Kidney tubule cell (primary cell): ENCODE results near the gene DLEC1.

Experiments used
- DNase-seq: peaks from one replicate; pipeline ENCODE4 v3.0.0-alpha.2; 2018; ENCODE audit warnings: low spot score

DLEC1 gene

DNA sequence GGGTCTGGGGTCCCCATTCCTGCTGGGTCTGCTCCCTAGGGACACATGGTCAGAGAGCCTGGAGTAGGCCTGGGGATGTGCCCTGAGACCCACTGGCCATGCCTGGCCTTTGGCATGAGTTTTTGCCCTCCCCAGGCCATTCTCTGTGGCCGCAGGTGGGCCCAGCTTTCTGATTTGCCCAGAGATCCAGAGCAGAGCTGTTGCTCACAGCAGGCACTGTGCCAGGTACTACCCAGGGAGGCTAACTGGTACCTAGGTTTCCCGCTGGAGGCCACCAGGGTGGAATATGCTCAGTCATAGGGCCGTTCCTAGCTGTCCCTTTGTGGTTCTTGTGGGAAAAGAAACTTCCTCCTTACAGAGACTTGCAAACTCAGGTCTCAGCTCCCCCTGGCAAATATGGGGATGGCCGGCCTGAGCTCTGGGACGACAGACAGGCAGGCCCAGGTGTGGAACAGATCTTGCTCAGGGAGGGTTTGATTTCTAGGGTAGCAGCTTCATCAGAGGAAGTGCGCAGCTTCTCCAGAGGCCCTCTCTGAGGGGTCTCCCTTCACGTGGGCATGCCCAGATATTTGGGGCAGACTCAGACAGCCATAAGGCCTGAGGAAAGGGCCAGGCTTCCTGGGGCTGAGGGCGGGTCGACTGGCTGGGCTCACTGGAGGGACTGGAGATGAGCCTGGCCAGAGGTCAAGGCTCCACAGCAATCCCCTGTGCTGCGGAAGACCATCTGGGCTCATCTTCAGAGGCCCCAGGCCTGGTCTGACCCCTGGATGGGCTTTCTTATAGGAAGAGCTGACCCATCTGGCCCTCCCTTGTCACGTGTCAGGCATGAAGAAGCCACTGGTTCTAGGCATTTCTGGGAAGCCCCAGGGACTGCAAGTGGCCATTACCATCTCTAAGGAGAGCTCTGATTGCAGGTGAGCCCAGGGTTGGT is 69.9 kb downstream of the DLEC1 start:
- DNase-seq, result no peak

DNA sequence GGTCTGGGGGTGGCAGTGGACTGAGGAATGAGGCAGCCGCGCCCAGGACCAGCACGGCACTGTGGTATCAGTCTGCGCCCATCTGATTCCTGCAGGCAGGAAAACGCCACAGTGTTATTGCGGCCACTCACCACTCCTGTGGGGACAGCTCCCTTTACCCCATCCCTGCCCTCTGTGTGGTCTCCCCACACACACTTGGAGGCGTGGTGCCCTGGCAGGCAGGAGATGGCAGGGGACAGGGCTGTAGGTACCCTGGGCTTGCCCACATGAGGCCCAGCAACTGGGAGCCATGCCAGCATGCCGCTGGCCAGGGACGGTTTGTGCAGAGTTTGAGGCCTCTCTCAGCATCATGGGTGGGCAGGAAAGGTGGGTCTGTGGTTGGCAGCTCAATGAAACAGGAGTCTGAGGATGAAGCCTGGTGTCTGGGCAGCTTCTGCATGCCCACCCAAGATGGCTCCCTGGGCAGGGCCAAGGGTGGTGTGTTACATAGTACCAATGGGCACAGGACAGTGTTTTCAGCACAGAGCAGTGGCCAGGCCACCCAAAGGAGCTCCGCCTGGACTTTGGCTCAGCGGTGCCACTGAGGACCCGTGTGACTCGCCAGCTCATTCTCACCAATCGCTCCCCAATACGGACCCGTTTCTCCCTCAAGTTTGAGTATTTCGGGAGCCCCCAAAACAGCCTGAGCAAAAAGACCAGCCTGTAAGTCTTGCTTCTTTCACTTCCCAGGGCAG is 70.7 kb downstream of the DLEC1 start:
- DNase-seq, result no peak

DNA sequence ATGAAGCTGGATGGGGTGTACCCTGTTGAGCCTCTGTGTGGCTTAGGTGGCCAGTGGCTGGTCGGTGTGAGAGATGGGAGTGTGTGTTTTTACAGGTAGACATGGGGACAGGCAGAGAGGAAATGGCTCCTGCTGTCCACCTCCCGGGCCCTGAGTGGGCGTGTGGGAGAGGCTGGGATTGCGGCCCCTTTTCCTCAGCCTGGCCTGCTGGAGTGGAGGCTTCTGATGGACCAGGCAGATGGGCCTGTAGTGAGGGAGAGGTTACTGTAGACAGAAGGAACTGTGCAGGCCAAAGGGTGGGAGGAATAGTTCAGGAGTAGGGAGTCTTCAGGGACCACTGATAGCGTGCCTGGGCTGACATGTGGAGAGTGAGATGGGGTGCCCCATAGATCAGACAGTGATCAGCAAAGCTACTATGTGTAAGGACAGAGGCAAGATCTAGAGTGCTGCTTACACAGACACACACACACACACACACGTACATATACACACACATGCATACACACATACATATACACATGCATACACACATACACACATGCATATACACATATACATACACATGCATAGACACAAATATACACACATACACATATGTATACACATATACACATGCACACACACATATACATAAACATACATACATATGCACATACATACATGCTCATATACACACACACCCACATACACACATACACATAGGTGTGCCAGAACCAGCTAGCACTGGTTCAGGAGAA is 71.5 kb downstream of the DLEC1 start:
- DNase-seq, result no peak

DNA sequence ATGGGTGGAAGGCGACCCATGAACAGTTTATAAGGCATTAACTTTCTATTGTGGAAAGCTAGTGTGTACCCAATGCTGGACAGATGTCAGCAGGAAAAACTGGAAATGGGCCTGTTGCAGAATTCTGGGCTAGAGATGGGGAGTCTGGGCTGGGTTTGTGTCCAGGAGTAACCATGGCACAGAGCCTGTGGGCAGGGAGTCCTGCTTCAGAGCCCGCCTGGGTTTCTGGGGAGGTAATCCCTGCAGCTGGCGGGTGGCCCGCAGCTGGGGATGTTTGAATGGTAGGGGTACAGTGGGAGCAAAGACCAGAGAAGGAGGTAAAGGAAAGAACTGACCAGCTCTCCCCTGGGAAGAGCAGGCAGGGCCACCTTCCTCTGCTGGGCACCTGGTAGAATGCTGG is 72.2 kb downstream of the DLEC1 start:
- DNase-seq, result no peak

DNA sequence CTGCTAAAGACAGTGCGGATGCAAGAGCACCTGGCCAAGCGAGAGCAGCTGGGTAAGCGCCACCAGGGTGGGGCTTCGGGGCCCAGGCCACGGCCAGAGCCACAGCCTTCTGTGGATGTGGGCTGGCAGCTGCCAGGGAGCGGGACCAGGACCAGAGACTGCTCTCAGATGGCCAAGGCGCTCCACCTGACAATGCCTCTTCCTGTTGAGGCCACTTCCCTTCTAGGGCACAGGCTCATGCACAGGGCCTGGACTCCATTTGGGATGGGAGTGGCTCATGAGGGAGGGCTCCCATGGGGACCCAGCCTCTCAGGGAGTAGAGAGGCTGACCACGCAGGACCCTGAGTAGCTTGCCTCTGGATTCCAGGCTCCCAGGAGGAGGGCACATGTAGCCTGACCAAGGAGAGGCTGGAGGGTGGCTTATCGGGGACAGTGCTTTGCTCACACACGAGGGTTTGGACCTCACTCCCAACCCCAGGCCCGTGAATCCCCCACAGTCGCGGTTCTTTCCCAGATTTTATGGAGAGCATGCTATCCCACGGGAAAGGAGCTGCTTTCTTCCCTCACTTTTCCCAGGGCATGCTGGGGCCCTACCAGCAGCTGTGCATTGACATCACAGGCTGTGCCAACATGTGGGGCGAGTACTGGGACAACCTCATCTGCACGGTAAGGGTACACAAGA is 72.8 kb downstream of the DLEC1 start:
- DNase-seq, result no peak

DNA sequence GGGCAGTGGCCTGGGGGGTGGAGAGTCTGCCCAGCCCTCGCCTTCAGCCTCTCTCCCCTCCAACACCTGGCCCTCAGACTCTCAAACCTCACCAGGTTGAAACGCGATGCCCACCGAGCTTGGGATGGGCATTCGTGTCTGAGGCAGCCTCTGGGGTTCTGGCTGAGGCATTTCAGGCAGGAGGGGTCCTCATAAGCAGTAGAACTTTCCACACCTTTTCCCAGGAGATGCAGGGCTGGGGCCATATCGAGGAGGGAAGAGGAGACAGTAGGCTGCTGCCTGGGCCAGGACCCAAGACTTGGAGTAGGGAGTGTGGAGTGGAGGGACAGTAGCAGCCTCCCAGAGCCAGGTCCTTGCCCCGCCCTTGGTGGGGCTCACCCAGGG is 73.4 kb downstream of the DLEC1 start:
- DNase-seq, result no peak

DNA sequence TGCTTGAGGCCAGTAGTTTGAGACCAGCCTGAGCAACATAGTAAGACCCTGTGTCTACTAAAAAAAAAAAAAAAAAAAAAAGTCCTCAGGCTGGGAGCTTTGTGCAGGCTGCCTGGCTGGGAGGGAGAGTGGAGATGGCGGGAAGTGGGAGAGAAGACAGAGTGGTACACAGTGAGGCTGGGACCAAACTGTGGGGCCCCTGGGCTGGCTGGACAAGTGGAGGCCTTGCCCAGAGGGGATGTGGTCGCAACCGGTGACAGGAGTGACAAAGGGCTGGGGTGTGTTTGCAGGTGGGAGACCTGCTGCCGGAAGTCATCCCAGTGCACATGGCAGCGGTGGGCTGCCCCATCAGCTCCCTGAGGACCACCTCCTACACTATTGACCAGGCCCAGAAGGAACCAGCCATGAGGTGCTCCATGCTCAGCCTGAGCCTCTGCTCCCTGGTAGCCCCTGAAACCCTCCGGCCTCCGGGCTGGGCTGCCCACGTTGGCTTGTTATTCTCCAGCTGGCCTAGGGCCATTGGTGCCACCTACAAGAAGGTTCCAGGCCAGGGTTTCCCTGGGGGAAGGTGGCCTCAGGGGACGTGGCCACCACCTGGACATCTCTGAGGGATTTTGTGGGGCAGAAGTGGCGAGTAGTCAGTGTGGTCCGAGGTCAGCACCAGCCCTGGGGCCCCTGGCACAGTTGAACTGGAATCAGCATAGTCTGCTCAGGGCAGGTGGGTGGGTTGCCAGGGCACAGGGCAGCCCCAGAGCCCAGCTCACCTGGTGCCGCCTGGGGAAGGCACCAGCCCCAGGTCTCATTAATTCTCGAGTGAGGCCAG is 75.3 kb downstream of the DLEC1 start:
- DNase-seq, result no peak

DNA sequence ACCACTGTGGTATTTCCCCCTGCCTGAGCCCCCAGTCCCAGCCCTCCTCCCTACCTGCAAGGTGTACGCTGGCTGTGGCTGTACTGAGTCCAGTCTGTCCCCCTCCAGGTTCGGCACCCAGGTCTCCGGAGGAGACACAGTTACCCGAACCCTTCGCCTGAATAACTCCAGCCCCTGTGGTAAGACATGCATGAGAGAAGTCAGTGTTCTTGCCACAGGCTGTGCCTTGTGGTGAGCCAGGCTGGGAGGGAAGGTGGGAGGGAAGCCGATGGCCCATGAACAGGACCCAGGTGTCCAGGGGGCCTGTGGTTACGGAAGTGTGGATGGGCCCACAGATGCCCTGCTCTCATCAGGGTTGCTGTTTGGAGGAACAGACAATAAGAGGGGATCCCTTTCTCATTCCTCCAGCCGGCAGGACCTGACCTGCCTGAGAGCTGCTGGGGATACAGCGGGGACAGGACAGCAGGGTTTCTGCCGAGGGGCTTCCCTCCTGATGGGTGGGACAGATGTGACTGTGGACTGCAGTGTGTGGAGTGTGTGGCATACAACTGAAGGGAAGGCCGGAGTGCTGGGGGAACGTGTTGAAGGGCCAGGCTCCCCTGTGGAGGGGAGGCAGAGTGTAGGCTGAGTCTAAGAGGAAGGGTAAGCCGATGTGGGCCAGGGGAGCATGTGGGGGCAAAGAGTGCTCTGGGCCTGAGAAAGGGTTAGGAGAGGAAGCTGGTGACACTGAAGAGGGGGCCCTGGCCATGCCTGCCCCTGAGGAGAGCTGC is 76.1 kb downstream of the DLEC1 start:
- peak; percentile 47 for DNase-seq

DNA sequence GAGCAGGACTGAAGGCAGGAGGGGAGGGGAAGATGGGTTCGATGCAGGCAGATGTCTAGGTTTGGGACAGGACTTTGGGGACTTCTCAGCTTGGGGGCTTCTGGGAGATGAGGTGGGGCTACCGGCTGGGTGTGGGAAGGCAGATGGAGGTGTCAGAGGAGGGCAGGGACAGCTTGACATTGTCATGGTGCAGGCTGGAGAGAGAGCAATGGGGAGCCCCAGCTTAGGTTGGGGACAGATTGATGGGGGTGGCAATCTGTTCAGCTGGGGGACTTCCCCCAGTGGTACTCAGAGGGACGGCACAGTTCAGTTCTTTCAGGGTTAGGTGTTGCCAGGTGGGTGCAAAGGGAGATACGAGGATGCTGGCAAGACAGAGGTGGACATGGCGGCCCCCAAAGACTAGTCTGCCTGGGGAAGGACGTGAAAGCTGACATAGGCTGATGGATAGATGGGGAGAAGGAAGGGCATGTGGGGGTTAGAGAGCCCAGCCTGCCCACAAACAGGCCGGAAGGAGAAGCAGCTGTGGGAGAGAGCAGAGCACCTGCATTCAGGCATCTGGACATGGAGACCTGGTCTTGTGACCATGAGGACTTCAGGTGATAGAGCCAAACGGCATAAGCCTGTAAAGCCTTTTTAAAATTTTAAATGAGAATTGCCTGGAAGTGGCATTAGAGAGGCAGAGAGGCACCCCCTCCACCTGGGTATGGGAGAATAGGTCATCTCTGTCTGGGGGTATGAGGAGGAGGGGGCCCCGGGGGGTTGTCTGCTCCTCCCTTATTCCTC is 76.8 kb downstream of the DLEC1 start:
- DNase-seq, result no peak

DNA sequence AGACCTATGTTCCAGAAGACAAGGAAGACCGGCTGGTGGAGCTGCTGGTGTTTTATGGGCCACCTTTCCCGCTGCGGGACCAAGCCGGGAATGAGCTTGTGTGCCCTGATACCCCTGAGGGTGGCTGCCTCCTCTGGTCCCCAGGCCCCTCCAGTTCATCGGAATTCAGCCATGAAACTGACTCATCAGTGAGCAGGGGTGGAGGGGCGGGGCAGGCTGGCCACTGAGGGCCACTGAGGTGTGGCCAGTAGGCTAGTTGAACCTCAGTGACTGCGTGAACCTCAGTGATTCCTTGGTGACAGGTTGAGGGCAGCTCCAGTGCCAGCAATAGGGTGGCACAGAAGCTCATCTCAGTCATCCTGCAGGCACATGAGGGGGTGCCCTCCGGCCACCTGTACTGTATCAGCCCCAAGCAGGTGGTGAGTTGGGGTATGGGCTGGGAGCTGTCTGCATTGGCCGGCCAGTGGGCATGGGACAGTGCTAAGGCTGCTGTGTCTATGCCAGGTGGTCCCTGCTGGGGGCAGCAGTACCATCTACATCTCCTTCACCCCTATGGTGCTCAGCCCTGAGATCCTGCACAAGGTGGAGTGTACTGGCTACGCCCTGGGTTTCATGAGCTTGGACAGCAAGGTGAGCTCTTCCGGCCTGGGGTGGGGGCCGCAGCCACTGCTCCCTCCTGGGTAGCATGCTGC is 77.6 kb downstream of the DLEC1 start:
- peak; percentile 41 for DNase-seq

DNA sequence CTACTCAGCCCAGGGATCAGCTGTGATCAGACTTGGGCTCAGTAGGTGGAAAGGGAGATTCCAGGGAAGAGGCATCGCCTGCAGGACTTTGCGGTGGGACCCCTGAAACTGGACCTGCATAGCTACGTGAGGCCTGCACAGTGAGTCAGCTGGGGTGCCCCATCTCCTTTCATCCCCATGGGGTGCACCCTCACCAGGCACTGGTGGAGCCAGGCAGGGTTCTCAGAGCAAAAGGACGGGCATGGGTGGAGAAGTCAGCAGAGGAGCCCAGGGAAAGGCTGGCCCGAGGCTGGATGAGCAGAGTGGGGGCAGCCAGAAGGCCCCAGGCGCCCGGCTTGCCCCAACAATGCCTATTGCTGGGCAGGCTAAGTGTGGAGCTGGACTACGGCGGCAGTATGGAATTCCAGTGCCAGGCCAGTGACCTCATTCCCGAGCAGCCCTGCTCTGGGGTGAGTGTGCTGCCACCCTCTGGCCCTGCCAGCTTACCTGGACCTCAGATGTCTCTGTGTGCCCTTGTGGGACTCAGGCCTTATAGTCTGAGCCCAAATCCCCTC is 78.2 kb downstream of the DLEC1 start:
- peak; percentile 71 for DNase-seq

DNA sequence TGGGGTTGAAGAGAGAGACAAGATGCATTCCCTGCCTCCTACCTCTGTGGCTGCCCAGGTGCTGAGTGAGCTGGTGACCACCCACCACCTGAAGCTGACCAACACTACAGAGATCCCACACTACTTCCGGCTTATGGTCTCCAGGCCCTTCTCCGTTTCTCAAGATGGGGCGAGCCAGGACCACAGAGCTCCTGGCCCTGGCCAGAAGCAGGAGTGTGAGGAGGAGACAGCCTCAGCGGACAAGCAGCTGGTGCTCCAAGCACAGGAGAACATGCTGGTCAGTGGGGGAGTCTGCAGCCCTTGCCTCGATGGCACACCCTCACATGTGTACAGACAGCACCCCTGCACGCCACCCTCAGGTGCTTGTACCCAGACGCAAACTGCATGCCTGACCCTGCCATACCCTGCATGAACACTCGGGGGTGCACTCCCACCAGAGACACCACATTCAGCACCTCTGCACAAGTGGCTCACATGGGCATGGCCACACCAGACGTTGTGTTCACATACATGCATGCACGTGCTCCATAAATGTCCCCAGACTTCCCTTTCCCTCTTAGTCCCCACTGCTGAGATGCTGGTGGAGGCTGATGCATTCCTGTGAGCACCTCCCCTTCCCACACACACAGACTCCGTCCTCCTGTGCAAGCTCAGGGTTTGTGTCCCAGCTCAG is 78.9 kb downstream of the DLEC1 start:
- DNase-seq, result peak; percentile 68

DNA sequence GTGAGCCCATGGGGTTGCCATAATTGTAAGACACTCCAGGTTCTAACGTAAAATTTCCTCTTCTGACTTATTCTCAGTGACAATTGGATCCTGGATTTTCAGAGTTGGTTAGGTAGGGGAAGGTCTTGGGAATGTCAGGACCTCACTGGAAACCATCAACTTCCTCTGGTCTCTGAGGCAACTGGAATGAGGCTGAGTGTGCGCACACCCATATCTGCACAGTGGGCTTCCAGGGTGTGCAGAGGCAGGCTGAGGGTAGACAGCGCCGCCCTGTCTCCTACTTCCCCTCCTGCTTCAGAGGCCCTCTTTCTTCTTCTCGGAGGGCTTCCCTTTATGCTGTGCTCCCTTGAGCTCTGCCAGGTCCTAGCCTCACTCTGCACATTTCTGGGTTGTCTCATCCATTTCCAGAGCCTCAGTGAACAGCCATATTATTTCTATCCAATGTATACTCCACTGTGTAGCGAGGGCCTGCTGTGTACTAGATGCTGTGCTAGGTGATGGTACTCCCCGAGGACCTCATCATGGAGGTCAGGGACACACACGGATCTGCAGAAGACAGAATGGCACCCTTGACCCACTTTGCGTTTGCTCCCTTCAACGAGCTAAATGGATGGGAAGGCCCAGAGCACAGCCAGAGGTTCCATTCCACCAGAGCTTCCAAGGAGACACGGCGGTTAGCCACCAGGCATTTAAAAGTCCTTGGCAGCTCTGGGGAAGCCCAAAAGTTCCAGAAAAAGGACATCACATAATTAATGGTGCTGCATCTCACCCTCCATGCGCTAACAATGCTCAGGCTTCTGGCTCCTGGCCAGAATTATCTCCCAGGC is 79.6 kb downstream of the DLEC1 start:
- DNase-seq, result no peak

DNA sequence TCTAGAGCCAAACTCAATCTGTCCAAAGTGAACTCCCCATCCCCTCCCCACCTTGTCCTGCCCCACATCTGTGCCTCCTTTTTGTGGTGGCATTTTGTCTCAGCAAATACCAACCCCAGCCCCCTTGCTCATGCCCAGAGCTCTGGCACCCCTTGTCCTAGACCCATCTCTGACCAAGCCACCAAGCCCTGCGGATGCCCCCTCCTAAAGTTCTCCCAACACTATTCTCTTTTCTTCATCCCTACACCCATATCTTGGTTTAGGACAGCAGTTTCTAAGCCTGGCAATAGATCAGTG is 80.2 kb downstream of the DLEC1 start:
- DNase-seq, result no peak

DNA sequence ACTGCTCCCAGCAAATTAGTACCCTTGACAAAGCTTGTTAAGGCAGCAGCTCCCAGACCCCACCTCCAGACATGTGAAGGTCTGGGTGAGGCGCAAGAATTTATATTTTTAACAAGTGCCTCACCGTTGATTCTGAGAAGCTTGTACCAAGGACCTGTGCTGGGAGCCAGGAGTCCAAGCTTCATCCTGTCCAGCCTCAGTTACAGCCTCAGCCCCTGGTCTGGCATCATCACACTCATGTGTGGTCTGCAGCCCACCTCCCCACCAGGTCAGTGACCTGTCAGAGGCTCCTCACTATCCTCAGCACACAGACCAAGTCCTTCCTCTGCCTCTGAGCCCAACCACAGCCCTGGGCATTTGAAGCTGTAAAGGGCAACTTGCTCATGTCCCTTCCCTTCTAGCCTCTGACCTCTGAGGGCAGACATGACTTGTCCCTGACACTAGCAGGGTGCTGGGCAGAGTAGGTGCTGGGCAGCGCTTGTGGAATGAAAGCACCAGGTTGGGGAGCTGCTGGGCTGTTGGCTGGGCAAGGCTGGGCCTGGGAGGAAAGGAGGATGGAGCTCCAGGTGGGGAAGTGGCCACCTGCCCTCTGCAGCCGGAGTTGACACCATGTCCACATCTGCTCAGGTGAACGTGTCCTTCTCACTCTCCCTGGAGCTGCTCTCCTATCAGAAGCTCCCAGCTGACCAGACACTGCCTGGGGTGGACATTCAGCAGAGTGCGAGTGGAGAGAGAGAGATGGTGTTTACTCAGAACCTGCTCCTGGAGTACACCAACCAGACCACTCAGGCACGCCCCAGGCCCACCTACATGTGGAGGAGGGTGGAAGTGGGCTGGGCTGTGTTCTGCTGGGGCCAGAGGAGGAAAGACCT is 81.0 kb downstream of the DLEC1 start:
- DNase-seq, result no peak

DNA sequence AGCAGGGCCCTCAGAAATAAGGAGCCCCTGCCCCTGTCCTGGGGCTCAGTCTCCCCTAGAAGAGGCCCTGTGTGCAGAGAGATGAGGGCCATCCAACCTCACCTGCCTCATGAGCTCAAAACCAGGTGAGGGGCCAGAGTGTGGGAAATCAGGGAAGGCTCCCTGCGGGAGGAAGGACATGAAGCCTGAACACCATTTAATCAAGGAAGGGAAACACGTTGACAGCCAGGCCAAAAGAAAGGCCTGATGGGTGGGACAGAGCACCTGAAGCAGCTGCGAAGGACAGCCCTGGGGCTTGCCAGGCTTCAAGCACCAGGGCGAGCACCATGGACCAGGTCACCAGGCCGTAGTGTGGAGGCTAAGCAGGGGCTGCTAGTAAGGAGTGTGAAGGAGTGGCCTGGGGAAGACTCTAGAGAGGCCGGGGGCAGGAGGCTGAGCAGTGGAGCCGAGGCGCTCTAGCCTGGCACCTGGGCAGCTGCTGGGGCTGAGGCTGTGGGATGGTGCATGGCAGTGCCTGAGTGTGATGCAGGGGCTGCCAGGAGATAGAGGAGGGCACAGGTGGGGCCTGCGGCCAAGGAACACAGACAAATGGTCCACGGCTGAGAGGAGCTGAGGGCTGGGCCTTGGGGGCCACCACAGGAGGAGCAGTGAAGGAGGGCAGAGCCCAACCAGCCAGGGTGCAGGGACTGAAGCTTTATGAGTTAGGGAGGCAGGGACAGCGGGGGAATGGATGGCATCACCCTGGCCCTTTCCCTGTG is 81.9 kb downstream of the DLEC1 start:
- DNase-seq, result no peak
